CD4-positive, alpha-beta T cell treated with Interleukin-17A for 4 hours (primary cell): ENCODE measurements around the gene SOX13.
"Not testable (repeated sequence)": the region's sequence is repeated elsewhere in the genome, so short reads cannot be mapped to it uniquely, and the experiment has no call there.

Experiments
- DNase-seq: peaks from one replicate; pipeline ENCODE4 v3.0.0-alpha.2; 2020; ENCODE audit warnings: mixed read lengths

The SOX13 gene

GRCh38 chr1:204072931-204073836 is at the start of gene SOX13:
SOX13 (plus strand) TSS chr1:204073115; CDS start chr1:204112916, 39,801 bp downstream.
- DNase-seq: peak; percentile 29

- DNase-seq: no peak
Measured at GRCh38 chr1:204025917-204026707, 46.8 kb upstream of the SOX13 start.

DNA sequence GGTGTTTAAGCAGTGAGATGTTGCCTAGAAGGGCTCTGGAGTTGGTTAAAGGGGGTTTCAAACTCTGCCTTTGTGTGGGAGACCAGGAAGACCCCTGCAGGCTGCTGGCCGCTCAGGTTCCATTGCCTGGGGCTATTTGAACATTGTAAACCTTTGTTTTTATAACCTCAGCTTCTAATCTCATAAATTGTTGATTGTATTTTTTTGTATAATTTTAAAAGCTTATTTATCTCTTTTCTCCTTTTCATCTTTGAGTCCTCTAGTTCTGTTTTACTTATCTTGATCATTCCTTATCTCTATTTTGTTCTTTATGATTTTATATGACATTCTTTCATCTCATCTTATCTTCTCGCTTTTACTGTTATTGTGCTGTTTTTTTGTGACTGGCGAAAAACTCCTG is 45.5 kb upstream of the SOX13 start:
- DNase-seq: no peak

DNA sequence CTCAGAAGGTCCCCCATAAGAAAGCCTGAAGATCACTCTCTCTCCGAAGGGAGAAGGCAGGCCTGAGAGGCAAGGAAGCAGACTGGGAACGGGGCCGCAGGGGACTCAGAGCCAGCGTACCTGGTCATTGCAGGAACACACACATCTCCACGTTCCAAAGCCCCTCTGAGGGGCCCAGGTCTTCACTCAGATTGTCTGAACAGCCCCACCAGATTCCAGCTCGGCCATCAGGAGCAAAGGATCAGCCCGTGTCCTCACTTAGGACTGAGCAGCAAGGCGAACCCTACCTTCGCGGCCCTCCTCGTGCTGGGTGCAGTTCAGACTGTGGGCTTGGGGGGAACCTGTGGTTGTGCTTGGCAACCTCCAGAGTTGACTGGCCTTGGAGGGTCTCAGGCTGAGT is 43.9 kb upstream of the SOX13 start:
- no peak for DNase-seq

DNA sequence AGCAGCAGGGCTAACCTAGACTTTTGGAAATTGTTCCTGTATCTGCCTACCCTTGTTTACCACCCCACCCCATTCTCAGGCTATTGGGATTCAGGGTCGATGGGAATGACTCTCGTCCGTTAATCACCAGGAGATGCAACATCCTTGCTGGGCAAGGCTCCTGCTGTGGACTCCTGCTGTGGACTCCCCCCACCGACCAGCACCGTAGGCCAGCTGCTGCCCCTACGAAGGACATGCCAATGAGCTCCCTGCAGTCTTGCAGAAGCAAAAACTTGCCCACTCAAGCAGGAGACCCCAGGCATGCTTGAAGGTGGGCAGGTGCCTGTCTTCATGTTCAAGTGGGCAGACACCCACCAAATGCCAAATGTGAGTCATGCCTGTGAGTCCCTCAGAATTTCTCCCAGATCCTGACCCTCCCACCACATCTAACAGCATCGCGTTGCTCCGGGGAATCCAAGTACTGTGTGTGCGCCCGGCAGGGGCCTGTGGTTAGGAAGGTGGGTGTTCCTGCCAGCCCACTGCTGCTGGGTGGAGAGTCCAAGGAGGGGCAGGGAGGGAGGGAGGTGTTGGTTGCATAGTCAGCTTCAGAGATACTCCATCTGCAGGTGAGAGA is 41.7 kb upstream of the SOX13 start:
- DNase-seq: no peak

DNA sequence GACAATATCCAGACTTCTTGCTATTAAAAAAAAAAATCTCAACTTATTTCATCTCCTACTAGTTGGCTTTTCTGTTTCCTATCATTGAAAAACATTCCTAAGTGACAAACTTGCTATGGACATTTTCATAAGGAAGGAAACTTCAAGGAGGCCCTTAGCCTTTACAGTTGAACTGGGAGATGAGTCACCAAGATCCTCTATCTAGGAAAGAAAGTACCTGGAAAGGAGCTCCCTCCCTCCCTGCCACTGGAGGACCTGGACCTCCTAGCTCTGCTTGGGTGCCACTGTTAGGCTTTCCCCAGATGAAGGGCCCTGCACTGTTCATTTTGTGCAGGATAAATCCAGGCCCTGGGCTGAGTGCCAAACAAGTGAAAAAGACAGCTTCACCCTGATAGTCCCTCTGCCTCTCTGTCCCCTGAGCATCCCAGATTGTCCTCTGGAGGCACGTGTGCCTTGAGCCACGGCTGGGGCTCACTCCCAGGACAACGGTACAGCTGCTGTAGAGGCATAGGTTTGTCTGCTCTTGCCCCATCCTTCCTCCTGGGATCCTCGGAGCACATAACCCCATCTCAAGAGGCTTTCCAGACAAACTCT is 40.2 kb upstream of the SOX13 start:
- DNase-seq: no peak

GRCh38 chr1:204033306-204033705 is 39.6 kb upstream of the SOX13 start:
- no peak for DNase-seq

DNA sequence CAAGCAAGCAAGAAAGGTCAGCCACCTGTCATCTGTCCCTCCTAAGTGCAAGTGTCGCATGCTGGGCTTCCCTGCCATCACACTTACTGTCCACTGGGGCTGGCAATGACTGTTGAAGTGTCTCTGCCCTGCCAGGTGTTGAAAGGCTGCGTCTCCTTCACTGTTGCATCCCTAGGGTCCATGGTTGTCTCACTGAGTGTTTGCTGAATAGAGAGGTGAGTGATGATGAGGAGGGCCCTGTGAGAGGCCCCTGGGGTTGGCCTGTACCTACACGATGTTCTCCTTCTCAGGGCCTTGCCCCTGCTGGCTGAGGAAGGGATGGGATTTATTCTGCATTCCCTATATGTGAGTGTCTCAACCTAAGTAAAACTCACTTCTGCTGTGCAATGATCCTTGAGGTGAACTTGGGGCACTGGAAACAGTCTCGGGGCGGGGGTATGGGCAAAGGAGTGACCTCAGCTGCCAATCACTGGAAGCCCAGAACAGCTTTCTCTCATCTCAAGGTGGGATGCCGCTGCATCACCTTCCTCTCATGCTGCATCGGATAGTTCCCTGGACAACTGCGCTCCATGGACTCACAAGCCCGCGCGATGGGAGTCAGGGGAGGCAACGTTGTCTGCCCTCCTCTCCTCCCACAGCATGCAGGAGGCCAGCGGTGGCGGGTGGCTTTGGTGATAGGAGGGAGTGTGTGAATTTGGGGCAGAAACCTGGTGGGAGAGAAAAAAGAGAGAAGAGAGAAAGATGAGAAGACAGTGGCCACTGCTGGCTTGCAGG is 35.8 kb upstream of the SOX13 start:
- DNase-seq: no peak

- no peak for DNase-seq
Measured at GRCh38 chr1:204041232-204041767, 31.6 kb upstream of the SOX13 start.

DNA sequence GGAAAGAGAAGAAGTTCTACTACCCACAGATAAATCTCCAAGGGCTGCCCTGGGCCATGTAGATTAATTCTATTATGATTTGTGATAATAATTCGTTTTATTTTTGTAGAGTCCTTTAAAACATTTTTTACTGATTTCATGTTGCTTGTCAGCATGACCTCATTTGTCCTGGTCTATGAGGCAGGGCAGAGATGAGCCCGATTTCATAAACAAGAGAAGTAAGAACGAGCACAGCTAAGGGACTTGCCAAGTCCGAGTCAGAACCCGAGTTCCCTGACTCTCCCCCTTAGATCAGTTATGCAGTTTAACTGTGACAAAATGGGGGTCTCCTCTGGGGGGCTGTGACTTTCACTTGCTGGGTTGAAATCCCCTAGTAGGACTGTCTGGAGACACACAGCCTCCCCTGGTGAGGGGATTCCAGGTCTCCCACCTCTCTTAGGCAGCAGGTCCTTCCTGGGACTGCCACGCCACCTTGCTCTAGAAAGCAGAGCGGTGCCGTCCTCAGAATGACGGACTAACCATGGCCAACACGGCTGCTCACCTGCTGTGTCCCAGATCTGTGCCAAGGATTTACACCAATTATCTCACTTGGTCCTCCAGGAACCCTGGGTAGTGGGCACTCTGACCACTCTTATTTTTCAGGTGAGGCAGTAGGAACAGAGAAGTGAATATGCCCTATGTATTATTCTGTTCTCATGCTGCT is 31.0 kb upstream of the SOX13 start:
- no peak for DNase-seq

GRCh38 chr1:204042516-204042915 is 30.4 kb upstream of the SOX13 start:
- DNase-seq: no peak

GRCh38 chr1:204043680-204044079 is 29.2 kb upstream of the SOX13 start:
- DNase-seq: no peak

DNA sequence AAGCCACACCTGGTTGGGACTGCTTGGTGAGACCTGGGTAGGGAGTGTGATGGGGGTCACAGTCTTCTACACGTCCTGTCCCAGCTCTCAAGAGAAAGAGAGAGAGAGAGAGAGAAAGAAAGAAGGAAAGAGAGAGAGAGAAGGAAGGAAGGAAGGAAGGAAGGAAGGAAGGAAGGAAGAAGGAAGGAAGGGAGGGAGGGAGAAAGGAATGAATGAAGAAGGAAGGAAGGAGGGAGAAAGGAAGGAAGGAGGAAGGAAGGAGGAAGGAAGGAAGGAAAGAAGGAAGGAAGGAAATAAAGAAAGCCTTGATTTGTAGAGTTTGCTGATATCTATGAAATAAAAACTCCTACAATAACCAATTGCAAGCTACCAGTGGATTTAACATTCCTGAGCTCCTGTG is 28.5 kb upstream of the SOX13 start:
- DNase-seq: no peak

GRCh38 chr1:204045430-204045829 is 27.5 kb upstream of the SOX13 start:
- DNase-seq: no peak

- no peak for DNase-seq
Measured at GRCh38 chr1:204046346-204046745, 26.6 kb upstream of the SOX13 start.

- DNase-seq: not testable (repeated sequence)
Measured at GRCh38 chr1:204048796-204049195, 24.1 kb upstream of the SOX13 start.

DNA sequence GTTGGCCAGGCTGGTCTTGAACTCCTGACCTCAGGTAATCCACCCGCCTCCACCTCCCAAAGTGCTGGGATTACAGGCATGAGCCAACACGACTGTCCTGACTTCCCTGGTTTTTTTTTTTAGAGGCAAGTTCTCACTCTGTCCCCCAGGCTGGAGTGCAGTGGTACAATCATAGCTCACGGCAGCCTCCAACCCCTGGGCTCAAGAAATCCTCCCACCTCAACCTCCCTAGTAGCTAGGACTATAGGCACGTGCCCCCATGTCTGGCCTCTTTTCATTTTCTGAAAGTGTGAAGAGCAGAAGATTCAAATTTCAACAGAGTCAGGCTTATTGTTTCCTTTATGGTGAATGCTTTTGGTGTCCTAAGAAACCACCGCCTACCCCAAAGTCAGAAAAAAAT is 21.7 kb upstream of the SOX13 start:
- DNase-seq: no peak

- no peak for DNase-seq
Measured at GRCh38 chr1:204051718-204052117, 21.2 kb upstream of the SOX13 start.

DNA sequence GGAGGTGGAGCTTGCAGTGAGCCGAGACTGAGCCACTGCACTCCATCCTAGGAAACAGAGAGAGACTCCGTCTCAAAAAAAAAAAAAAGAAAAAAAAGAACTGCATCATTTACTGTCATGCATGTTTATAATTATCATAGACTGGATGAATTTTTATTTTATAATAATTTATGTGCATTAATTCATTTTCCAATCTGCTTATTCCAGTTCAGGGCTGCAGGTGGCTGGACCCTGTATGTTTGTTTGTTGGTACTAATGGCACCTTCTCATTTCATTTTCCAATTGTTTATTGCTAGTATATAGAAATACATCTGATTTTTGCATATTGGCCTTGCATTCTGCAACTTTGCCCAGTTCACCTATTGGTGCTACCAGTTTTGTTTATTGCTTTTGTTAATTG is 19.0 kb upstream of the SOX13 start:
- DNase-seq: no peak

DNA sequence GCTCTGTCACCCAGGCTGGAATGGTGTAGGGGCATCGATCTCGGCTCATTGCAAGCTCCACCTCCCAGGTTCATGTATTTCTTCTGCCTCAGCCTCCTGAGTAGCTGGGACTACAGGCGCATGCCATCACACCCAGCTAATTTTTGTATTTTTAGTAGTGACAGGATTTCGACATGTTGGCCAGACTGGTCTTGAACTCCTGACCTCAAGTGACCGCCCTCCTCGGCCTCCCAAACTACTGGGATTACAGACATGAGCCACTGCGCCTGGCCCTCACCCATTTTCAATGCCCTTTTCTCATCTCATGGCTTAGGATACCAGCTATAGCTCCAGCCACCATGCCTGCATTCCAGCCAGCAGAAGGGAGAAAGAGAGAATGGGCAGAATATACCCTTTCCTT is 12.9 kb upstream of the SOX13 start:
- no peak for DNase-seq

DNA sequence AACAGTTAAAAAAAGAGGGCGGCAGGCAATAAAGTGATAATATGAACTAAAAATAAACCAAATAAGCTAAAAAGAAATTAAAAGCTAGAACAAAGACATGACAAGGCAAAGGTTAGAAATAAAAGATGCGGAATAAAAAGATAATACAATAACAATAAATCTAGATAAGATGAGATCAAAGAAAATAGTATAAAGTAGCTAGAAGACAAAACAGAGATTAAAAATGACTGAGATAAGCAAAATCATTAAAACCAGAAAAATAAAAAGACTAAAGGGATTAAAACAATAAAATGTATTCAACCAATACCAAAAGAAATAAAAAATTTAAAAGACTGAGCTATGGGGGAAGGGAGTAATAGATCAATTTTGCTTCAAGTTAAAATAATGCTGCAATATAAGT is 10.8 kb upstream of the SOX13 start:
- no peak for DNase-seq
